Osteoblast (primary cell): Measurements from ENCODE around the gene EFL1. TPM values are rescaled to one million over a fixed set of nuclear protein-coding genes. Genes with fewer than 3 reads are reported as not detected.

Source experiments
- DNase-seq: peaks from one replicate; pipeline ENCODE4 v3.0.0; 2011; ENCODE audit warnings: low spot score, mixed read lengths; ENCODE audit not compliant: insufficient read length; ENCODE audit errors: missing footprints
- H2AFZ ChIP-seq: 2 replicates; pipeline ENCODE4 v1.6.0; 2011; ENCODE audit warnings: mild to moderate bottlenecking, low read length
- H3K27ac ChIP-seq: 2 replicates; pipeline ENCODE4 v1.5.1; 2011; ENCODE audit warnings: mild to moderate bottlenecking, low read depth, low read length, moderate library complexity
- H3K27me3 ChIP-seq: 2 replicates; pipeline ENCODE4 v1.6.0; 2012; ENCODE audit warnings: mild to moderate bottlenecking, control low read depth, inconsistent platforms, low read length, moderate library complexity; ENCODE audit not compliant: insufficient read depth
- H3K36me3 ChIP-seq: 2 replicates; pipeline ENCODE4 v1.5.1; 2011; ENCODE audit warnings: mild to moderate bottlenecking, low read length, control low read depth, moderate library complexity; ENCODE audit not compliant: insufficient read depth
- H3K4me1 ChIP-seq: 2 replicates; pipeline ENCODE4 v1.5.1; 2011; ENCODE audit warnings: mild to moderate bottlenecking, low read length, control low read depth, moderate library complexity; ENCODE audit not compliant: insufficient read depth
- H3K4me2 ChIP-seq: 2 replicates; pipeline ENCODE4 v1.6.0; 2011; ENCODE audit warnings: mild to moderate bottlenecking, low read length; ENCODE audit not compliant: insufficient read depth
- H3K4me3 ChIP-seq: fragments of 200-600 bp; sonication (generic); 3 replicates; pipeline ENCODE4 v1.5.1; 2012; ENCODE audit warnings: mild to moderate bottlenecking, low read length, inconsistent platforms; ENCODE audit not compliant: insufficient read depth
- H3K79me2 ChIP-seq: 2 replicates; pipeline ENCODE4 v1.6.0; 2012; ENCODE audit warnings: mild to moderate bottlenecking, low read length, control low read depth, inconsistent platforms; ENCODE audit not compliant: insufficient read depth
- H3K9me3 ChIP-seq: 2 replicates; pipeline ENCODE4 v1.5.1; 2011; ENCODE audit warnings: low read depth, low read length, control low read depth
- H4K20me1 ChIP-seq: 2 replicates; pipeline ENCODE4 v1.6.0; 2012; ENCODE audit warnings: mild to moderate bottlenecking, low read length, control low read depth; ENCODE audit not compliant: insufficient read depth
- CTCF ChIP-seq: IDR thresholded peaks from 2 replicates; pipeline ENCODE4 v1.5.1; 2011; ENCODE audit warnings: mild to moderate bottlenecking, low read depth, low read length, moderate library complexity; ENCODE audit errors: extremely low read depth
- total RNA-seq: library from RNA; depleted of rRNA; stranded (reverse); fragments of >200 nt; gene quantifications from 2 replicates; pipeline ENCODE4 v1.2.3, GENCODE V29; 2012

EFL1 gene
- total RNA-seq, 1 donor = 32.9 TPM

- H2AFZ ChIP-seq = no peak overlapping the region
- no peak for DNase-seq
- H4K20me1 ChIP-seq = no peaks in the 10 kb centered on the region
- no peaks in the 10 kb centered on the region for H3K36me3 ChIP-seq
- no peaks in the 10 kb centered on the region for H3K9me3 ChIP-seq
- H3K27me3 ChIP-seq = no peaks in the 10 kb centered on the region
- H3K79me2 ChIP-seq = no peaks in the 10 kb centered on the region
- no peak overlapping the region for H3K4me3 ChIP-seq
- no peak for TF ChIP-seq CTCF
- H3K27ac ChIP-seq = no peak overlapping the region
- peaks cover 4% of the 10 kb centered on the region for H3K4me1 ChIP-seq
- H3K4me2 ChIP-seq = no peak overlapping the region
These were observed 152.4 kb downstream of the EFL1 start for GRCh38 chr15:82110144-82110543.

- Histone ChIP-seq H3K27ac (no peak overlapping the region), H4K20me1 (no peaks in the 10 kb centered on the region), H3K9me3 (no peaks in the 10 kb centered on the region), H2AFZ (peak overlapping the region; percentile 13), H3K4me1 (peaks cover 4% of the 10 kb centered on the region), H3K27me3 (no peaks in the 10 kb centered on the region), H3K4me2 (no peak overlapping the region), H3K79me2 (no peaks in the 10 kb centered on the region), H3K4me3 (no peak overlapping the region), H3K36me3 (no peaks in the 10 kb centered on the region)
- peak; percentile 93 for DNase-seq
- peak; percentile 92 for TF ChIP-seq CTCF
These were observed 153.9 kb downstream of the EFL1 start for GRCh38 chr15:82108489-82109078.

- no peaks in the 10 kb centered on the region for H3K27me3 ChIP-seq
- H3K4me2 ChIP-seq = no peak overlapping the region
- H3K9me3 ChIP-seq = no peaks in the 10 kb centered on the region
- DNase-seq = no peak
- H3K79me2 ChIP-seq = no peaks in the 10 kb centered on the region
- H3K4me3 ChIP-seq = no peak overlapping the region
- no peak for TF ChIP-seq CTCF
- peak overlapping the region; percentile 37 for H3K27ac ChIP-seq
- H3K36me3 ChIP-seq = no peaks in the 10 kb centered on the region
- peaks cover 4% of the 10 kb centered on the region for H3K4me1 ChIP-seq
- H2AFZ ChIP-seq = peak overlapping the region; percentile 15
- H4K20me1 ChIP-seq = no peaks in the 10 kb centered on the region
These were observed 155.9 kb downstream of the EFL1 start for GRCh38 chr15:82106679-82107078.

GRCh38 chr15:82105451-82106215 lies 156.9 kb downstream of the EFL1 start:
- Histone ChIP-seq H3K4me1 (peaks cover 4% of the 10 kb centered on the region), H3K4me2 (no peak overlapping the region), H3K27me3 (no peaks in the 10 kb centered on the region), H3K9me3 (no peaks in the 10 kb centered on the region), H3K36me3 (no peaks in the 10 kb centered on the region), H4K20me1 (no peaks in the 10 kb centered on the region), H2AFZ (peak overlapping the region; percentile 44), H3K4me3 (no peak overlapping the region), H3K79me2 (no peaks in the 10 kb centered on the region), H3K27ac (peak overlapping the region; percentile 37)
- no peak for TF ChIP-seq CTCF
- peak; percentile 69 for DNase-seq
